IMR-90 (cell line): ENCODE data around the gene INPP5A.
"Not testable (repeated sequence)": the region's sequence is repeated elsewhere in the genome, so short reads cannot be mapped to it uniquely, and the experiment has no call there.

Source experiments
- CEBPB ChIP-seq: IDR thresholded peaks from 2 replicates; pipeline ENCODE4 v1.6.1; 2012; ENCODE audit warnings: low read depth, low read length, improper control_type of control experiment
- MAFK ChIP-seq: IDR thresholded peaks from 2 replicates; pipeline ENCODE4 v1.6.1; 2012; ENCODE audit warnings: low read depth, low read length, improper control_type of control experiment
- MXI1 ChIP-seq: IDR thresholded peaks from 2 replicates; pipeline ENCODE4 v1.6.1; 2012; ENCODE audit warnings: low read depth, mild to moderate bottlenecking, low read length, moderate library complexity, borderline replicate concordance
- POLR2A ChIP-seq: IDR thresholded peaks from 2 replicates; pipeline ENCODE4 v1.6.1; 2012; ENCODE audit warnings: mild to moderate bottlenecking, low read depth, low read length
- RAD21 ChIP-seq: IDR thresholded peaks from 2 replicates; pipeline ENCODE4 v1.6.1; 2012; ENCODE audit warnings: low read length, improper control_type of control experiment
- RCOR1 ChIP-seq: IDR thresholded peaks from 2 replicates; pipeline ENCODE4 v1.6.1; 2012; ENCODE audit warnings: mild to moderate bottlenecking, low read length, improper control_type of control experiment; ENCODE audit not compliant: insufficient replicate concordance
- RFX5 ChIP-seq: IDR thresholded peaks from 2 replicates; pipeline ENCODE4 v1.8.0; 2012; ENCODE audit warnings: low read depth, mild to moderate bottlenecking, low read length, moderate library complexity
- TF ChIP-seq, protein P1 (sequence below): conservative IDR thresholded peaks from 2 replicates; pipeline ENCODE4 v1.5.1; 2012; ENCODE audit warnings: mild to moderate bottlenecking, low read depth, low read length, improper control_type of control experiment

- not testable (repeated sequence) for TF ChIP-seq RAD21, MXI1, RFX5, POLR2A, RCOR1, CEBPB, MAFK
- TF ChIP-seq, protein P1, sequence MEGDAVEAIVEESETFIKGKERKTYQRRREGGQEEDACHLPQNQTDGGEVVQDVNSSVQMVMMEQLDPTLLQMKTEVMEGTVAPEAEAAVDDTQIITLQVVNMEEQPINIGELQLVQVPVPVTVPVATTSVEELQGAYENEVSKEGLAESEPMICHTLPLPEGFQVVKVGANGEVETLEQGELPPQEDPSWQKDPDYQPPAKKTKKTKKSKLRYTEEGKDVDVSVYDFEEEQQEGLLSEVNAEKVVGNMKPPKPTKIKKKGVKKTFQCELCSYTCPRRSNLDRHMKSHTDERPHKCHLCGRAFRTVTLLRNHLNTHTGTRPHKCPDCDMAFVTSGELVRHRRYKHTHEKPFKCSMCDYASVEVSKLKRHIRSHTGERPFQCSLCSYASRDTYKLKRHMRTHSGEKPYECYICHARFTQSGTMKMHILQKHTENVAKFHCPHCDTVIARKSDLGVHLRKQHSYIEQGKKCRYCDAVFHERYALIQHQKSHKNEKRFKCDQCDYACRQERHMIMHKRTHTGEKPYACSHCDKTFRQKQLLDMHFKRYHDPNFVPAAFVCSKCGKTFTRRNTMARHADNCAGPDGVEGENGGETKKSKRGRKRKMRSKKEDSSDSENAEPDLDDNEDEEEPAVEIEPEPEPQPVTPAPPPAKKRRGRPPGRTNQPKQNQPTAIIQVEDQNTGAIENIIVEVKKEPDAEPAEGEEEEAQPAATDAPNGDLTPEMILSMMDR: not testable (repeated sequence)
Observed at GRCh38 chr10:132704815-132705064, 167.2 kb downstream of the INPP5A start.
